OCI-LY1 (cell line): ENCODE measurements around the gene THUMPD2.

Source experiments
- H2AFZ ChIP-seq: fragments of 200-600 bp; sonication (generic), shearing (Covaris generic); 2 replicates; pipeline ENCODE4 v1.6.0; 2014; ENCODE audit warnings: antibody characterized with exemption, mild to moderate bottlenecking, low read length
- H3F3A ChIP-seq: fragments of 200-600 bp; sonication (generic), shearing (Covaris generic); 2 replicates; pipeline ENCODE4 v1.6.0; 2014; ENCODE audit warnings: mild to moderate bottlenecking, antibody characterized with exemption, low read length, moderate library complexity; ENCODE audit not compliant: insufficient read depth
- H3K27ac ChIP-seq: fragments of 200-600 bp; sonication (generic); 2 replicates; pipeline ENCODE4 v1.5.1; 2014; ENCODE audit warnings: low read length, mixed run types, mild to moderate bottlenecking, low read depth; ENCODE audit not compliant: poor library complexity, severe bottlenecking
- H3K27me3 ChIP-seq: fragments of 200-600 bp; sonication (generic); 2 replicates; pipeline ENCODE4 v1.6.0; 2014; ENCODE audit warnings: antibody characterized with exemption, mild to moderate bottlenecking, low read length, moderate library complexity; ENCODE audit not compliant: insufficient read depth
- H3K36me3 ChIP-seq: fragments of 200-600 bp; sonication (generic); 2 replicates; pipeline ENCODE4 v1.6.1; 2014; ENCODE audit warnings: mild to moderate bottlenecking, antibody characterized with exemption, low read length, moderate library complexity, mixed read lengths; ENCODE audit not compliant: insufficient read depth
- H3K4me1 ChIP-seq: fragments of 200-600 bp; sonication (generic); 2 replicates; pipeline ENCODE4 v1.5.1; 2014; ENCODE audit warnings: mild to moderate bottlenecking, low read length, moderate library complexity; ENCODE audit not compliant: insufficient read depth, severe bottlenecking
- H3K4me2 ChIP-seq: fragments of 200-600 bp; sonication (generic), shearing (Covaris generic); 2 replicates; pipeline ENCODE4 v1.6.1; 2014; ENCODE audit warnings: low read length
- H3K4me3 ChIP-seq: fragments of 200-600 bp; sonication (generic); 2 replicates; pipeline ENCODE4 v1.5.1; 2014; ENCODE audit warnings: low read length, low read depth, mild to moderate bottlenecking, mixed read lengths; ENCODE audit not compliant: poor library complexity, severe bottlenecking
- H3K79me2 ChIP-seq: fragments of 200-600 bp; shearing (Covaris generic); 2 replicates; pipeline ENCODE4 v1.6.1; 2016; ENCODE audit warnings: mixed run types, low read length, mixed read lengths; ENCODE audit not compliant: insufficient read depth
- H3K9ac ChIP-seq: fragments of 200-600 bp; sonication (generic), shearing (Covaris generic); 2 replicates; pipeline ENCODE4 v1.6.1; 2014; ENCODE audit warnings: mild to moderate bottlenecking, low read length, mixed read lengths
- H3K9me2 ChIP-seq: fragments of 200-600 bp; sonication (generic), shearing (Covaris generic); 2 replicates; pipeline ENCODE4 v1.6.1; 2014; ENCODE audit warnings: low read depth, mild to moderate bottlenecking, low read length, mixed read lengths
- H3K9me3 ChIP-seq: fragments of 200-600 bp; shearing (Covaris generic); 2 replicates; pipeline ENCODE4 v1.6.1; 2014; ENCODE audit warnings: low read length, mixed read lengths
- H4K20me1 ChIP-seq: fragments of 200-600 bp; sonication (generic), shearing (Covaris generic); 2 replicates; pipeline ENCODE4 v1.6.0; 2016; ENCODE audit warnings: mild to moderate bottlenecking, low read length; ENCODE audit not compliant: insufficient read depth
- EZH2 ChIP-seq: fragments of 200-600 bp; sonication (generic), shearing (Covaris generic); IDR thresholded peaks from 2 replicates; pipeline ENCODE4 v1.8.0; 2017; ENCODE audit warnings: borderline replicate concordance, mixed run types, mild to moderate bottlenecking, antibody characterized with exemption, low read length, moderate library complexity, mixed read lengths
- TF ChIP-seq, protein P1 (sequence below): fragments of 200-600 bp; sonication (generic), shearing (Covaris generic); IDR thresholded peaks from 2 replicates; pipeline ENCODE4 v1.5.1; 2017; ENCODE audit warnings: mild to moderate bottlenecking, antibody characterized with exemption, low read length, moderate library complexity, mixed read lengths

THUMPD2 gene

DNA sequence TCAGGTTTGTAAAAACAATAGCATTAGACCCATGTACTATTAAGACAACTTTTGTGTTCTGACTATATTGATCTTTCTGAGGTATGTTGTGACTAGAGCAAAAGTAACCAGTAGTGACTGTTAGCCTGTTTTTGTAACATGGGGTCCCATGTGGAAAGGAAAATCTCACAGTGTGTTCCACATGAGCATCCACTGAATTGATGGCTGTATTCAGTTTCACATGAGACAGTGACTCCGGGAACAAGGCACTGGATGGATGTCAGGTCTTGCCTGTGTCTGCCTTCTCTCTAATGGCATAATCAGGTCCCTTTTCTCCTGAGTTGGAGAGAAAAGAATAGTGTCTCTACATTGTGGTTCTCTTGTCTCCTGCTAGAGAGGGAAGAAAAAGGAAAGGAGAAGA is 85.8 kb downstream of the THUMPD2 start:
- Histone ChIP-seq H2AFZ (no peak overlapping the region), H3K27me3 (no peaks in the 10 kb centered on the region), H3K4me1 (no peaks in the 10 kb centered on the region), H3K4me2 (no peak overlapping the region), H3K4me3 (no peak overlapping the region), H3K36me3 (no peaks in the 10 kb centered on the region), H4K20me1 (no peaks in the 10 kb centered on the region), H3K9ac (no peak overlapping the region), H3K79me2 (no peaks in the 10 kb centered on the region), H3F3A (no peaks in the 10 kb centered on the region), H3K9me3 (no peaks in the 10 kb centered on the region), H3K27ac (no peak overlapping the region), H3K9me2 (no peaks in the 10 kb centered on the region)
- no peak for TF ChIP-seq EZH2
- TF ChIP-seq, protein P1, sequence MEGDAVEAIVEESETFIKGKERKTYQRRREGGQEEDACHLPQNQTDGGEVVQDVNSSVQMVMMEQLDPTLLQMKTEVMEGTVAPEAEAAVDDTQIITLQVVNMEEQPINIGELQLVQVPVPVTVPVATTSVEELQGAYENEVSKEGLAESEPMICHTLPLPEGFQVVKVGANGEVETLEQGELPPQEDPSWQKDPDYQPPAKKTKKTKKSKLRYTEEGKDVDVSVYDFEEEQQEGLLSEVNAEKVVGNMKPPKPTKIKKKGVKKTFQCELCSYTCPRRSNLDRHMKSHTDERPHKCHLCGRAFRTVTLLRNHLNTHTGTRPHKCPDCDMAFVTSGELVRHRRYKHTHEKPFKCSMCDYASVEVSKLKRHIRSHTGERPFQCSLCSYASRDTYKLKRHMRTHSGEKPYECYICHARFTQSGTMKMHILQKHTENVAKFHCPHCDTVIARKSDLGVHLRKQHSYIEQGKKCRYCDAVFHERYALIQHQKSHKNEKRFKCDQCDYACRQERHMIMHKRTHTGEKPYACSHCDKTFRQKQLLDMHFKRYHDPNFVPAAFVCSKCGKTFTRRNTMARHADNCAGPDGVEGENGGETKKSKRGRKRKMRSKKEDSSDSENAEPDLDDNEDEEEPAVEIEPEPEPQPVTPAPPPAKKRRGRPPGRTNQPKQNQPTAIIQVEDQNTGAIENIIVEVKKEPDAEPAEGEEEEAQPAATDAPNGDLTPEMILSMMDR: no peak

DNA sequence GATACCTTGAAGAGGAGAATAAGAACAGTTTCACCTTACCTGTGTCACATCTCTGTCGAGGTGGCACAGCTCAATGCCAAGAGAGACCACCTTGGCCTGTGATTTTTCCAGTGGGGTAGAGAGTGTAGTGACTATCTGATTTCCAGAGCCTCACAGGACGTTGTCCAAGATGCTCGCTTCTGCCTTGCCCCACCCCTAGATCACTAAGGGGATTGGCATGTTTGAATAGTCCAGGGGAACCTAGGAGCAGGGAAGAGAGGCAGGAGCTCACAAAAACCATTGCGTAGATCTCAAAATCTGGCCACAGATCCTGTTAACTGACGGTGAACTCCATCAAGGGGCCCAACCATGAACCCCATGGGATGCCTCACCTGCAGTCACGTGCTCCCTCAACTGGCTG is 89.2 kb downstream of the THUMPD2 start:
- Histone ChIP-seq H3K79me2 (no peaks in the 10 kb centered on the region), H3K9me2 (no peaks in the 10 kb centered on the region), H3K9me3 (no peaks in the 10 kb centered on the region), H3K9ac (no peak overlapping the region), H2AFZ (no peak overlapping the region), H3K36me3 (no peaks in the 10 kb centered on the region), H3K27me3 (no peaks in the 10 kb centered on the region), H3K4me2 (no peak overlapping the region), H3F3A (no peaks in the 10 kb centered on the region), H3K27ac (no peak overlapping the region), H3K4me1 (no peaks in the 10 kb centered on the region), H4K20me1 (no peaks in the 10 kb centered on the region), H3K4me3 (no peak overlapping the region)
- no peak for TF ChIP-seq EZH2
- TF ChIP-seq, protein P1: no peak

- Histone ChIP-seq H3K4me1 (no peaks in the 10 kb centered on the region), H3K27ac (no peak overlapping the region), H3K4me3 (no peak overlapping the region), H3K79me2 (no peaks in the 10 kb centered on the region), H3K36me3 (no peaks in the 10 kb centered on the region), H4K20me1 (no peaks in the 10 kb centered on the region), H2AFZ (no peak overlapping the region), H3K4me2 (no peak overlapping the region), H3K9me2 (no peaks in the 10 kb centered on the region), H3K9ac (no peak overlapping the region), H3F3A (no peaks in the 10 kb centered on the region), H3K27me3 (no peaks in the 10 kb centered on the region), H3K9me3 (no peaks in the 10 kb centered on the region)
- TF ChIP-seq EZH2: no peak
- TF ChIP-seq, protein P1: no peak
Measured at GRCh38 chr2:39689272-39689841, 89.7 kb downstream of the THUMPD2 start.
